GM23248 (cell line): ENCODE measurements around the gene LMOD2. TPM values are rescaled to one million over a fixed set of nuclear protein-coding genes. Genes with fewer than 3 reads are reported as not detected.
A peak's percentile ranks its signal among the peaks of the same experiment; 100 is the strongest.
"Not testable (repeated sequence)": the region's sequence is repeated elsewhere in the genome, so short reads cannot be mapped to it uniquely, and the experiment has no call there.

Source experiments
- DNase-seq: peaks from one replicate; pipeline ENCODE4 v3.0.0-alpha.2; 2015
- H2AFZ ChIP-seq: fragments of 200-600 bp; sonication (generic); 2 replicates; pipeline ENCODE4 v1.6.1; 2016; ENCODE audit warnings: antibody characterized with exemption
- H3F3A ChIP-seq: fragments of 200-600 bp; sonication (generic); 2 replicates; pipeline ENCODE4 v1.6.1; 2016; ENCODE audit warnings: mild to moderate bottlenecking, antibody characterized with exemption, mixed run types; ENCODE audit not compliant: insufficient read depth
- H3K27ac ChIP-seq: fragments of 200-600 bp; sonication (generic); 2 replicates; pipeline ENCODE4 v1.5.1; 2016; ENCODE audit warnings: mild to moderate bottlenecking
- H3K27me3 ChIP-seq: fragments of 200-600 bp; sonication (generic); replicated peaks from 2 replicates; pipeline ENCODE4 v1.6.1; 2016; ENCODE audit warnings: mild to moderate bottlenecking; ENCODE audit not compliant: insufficient read depth
- H3K36me3 ChIP-seq: fragments of 200-600 bp; sonication (generic); 2 replicates; pipeline ENCODE4 v1.6.1; 2016; ENCODE audit warnings: low read depth, mild to moderate bottlenecking
- H3K4me1 ChIP-seq: fragments of 200-600 bp; sonication (generic); 2 replicates; pipeline ENCODE4 v1.6.1; 2016; ENCODE audit warnings: mild to moderate bottlenecking; ENCODE audit not compliant: insufficient read depth
- H3K4me2 ChIP-seq: fragments of 200-600 bp; sonication (generic); one replicate; pipeline ENCODE4 v1.6.1; 2016; ENCODE audit warnings: mild to moderate bottlenecking; ENCODE audit not compliant: unreplicated experiment
- H3K4me3 ChIP-seq: fragments of 200-600 bp; sonication (generic); 2 replicates; pipeline ENCODE4 v1.5.1; 2016; ENCODE audit warnings: mild to moderate bottlenecking
- H3K79me2 ChIP-seq: fragments of 200-600 bp; sonication (generic); 2 replicates; pipeline ENCODE4 v1.6.1; 2016; ENCODE audit warnings: mild to moderate bottlenecking; ENCODE audit not compliant: insufficient read depth
- H3K9ac ChIP-seq: fragments of 200-600 bp; sonication (generic); 2 replicates; pipeline ENCODE4 v1.6.1; 2016; ENCODE audit warnings: mild to moderate bottlenecking
- H3K9me2 ChIP-seq: fragments of 200-600 bp; sonication (generic); 2 replicates; pipeline ENCODE4 v1.6.1; 2016; ENCODE audit warnings: mixed run types, mild to moderate bottlenecking, moderate library complexity; ENCODE audit not compliant: insufficient read depth
- H3K9me3 ChIP-seq: fragments of 200-600 bp; sonication (generic); one replicate; pipeline ENCODE4 v1.6.1; 2017; ENCODE audit warnings: low read depth
- H4K20me1 ChIP-seq: fragments of 200-600 bp; sonication (generic); 2 replicates; pipeline ENCODE4 v1.6.0; 2016; ENCODE audit not compliant: insufficient read depth
- EZH2 ChIP-seq: fragments of 200-600 bp; sonication (generic); IDR thresholded peaks from 2 replicates; pipeline ENCODE4 v1.6.1; 2018; ENCODE audit warnings: antibody characterized with exemption, mild to moderate bottlenecking; ENCODE audit not compliant: insufficient read depth, poor library complexity, severe bottlenecking
- EZH2phosphoT487 ChIP-seq: fragments of 200-600 bp; sonication (generic); IDR thresholded peaks from 2 replicates; pipeline ENCODE4 v1.6.1; 2018; ENCODE audit warnings: antibody characterized with exemption, moderate library complexity, mild to moderate bottlenecking, low read depth; ENCODE audit not compliant: insufficient read depth
- WGBS, 2 experiments: methylation state at CpG; one replicate each; pipeline ENCODE4 v1.1.6; 2015 to 2017; ENCODE audit warnings: low lambda C conversion rate in 2 of 2, low coverage in 1 of 2; ENCODE audit errors: missing lambda C conversion rate in 2 of 2; 5-methylcytosine and 5-hydroxymethylcytosine counted together
- in situ Hi-C: fragments of 300-500 bp; cut with MboI; formaldehyde crosslinking; loops from 2 replicates; pipeline ENCODE4 v1.15.0; 2020
- polyA plus RNA-seq: library from polyadenylated mRNA; unstranded; fragments of >200 nt; fragmentation: Nextera tagmentation; extraction: Ambion mirVana; gene quantifications from 2 replicates; pipeline ENCODE4 v1.2.1, GENCODE V29; 2016
- total RNA-seq: library from RNA; depleted of rRNA; stranded (reverse); fragments of >200 nt; shearing (Covaris generic); gene quantifications from 2 replicates; pipeline ENCODE4 v1.2.3, GENCODE V29; 2014

LMOD2 gene
- total and polyA plus RNA-seq, 2 experiments from 2014 or later, result not detected

DNA sequence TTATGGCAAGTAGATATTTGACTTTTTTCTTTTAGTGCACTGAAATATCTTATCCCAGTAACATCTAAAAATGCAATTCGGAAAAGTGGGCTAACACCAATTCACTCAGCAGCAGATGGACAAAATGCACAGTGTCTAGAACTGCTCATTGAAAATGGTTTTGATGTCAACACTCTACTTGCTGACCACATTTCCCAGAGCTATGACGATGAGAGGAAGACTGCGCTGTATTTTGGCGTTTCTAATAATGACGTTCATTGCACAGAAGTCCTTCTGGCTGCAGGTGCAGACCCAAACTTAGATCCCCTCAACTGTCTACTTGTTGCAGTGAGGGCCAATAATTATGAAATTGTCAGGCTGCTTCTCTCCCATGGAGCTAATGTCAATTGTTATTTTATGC is 26.8 kb upstream of the LMOD2 start:
- no peaks in the 10 kb centered on the region for H3K27me3 ChIP-seq
- no peak for DNase-seq
- H3K9ac ChIP-seq, result no peak overlapping the region
- TF ChIP-seq EZH2phosphoT487, result no peak
- no peak for TF ChIP-seq EZH2
- no peaks in the 10 kb centered on the region for H3K9me3 ChIP-seq
- no peaks in the 10 kb centered on the region for H3K79me2 ChIP-seq
- H3K9me2 ChIP-seq, result no peaks in the 10 kb centered on the region
- H3K4me3 ChIP-seq, result no peak overlapping the region
- no peak overlapping the region for H2AFZ ChIP-seq
- H3K36me3 ChIP-seq, result no peaks in the 10 kb centered on the region
- peaks cover 11% of the 10 kb centered on the region for H3K4me1 ChIP-seq
- WGBS, 2 experiments, result 84 to 86% methylated on average over 5 of the region's 5 CpGs
- H3F3A ChIP-seq, result peaks cover 6% of the 10 kb centered on the region; the same call in 1 of the 2 replicates
- in situ Hi-C loops, result no loop called here
- no peak overlapping the region for H3K27ac ChIP-seq
- H3K4me2 ChIP-seq, result no peak overlapping the region
- no peaks in the 10 kb centered on the region for H4K20me1 ChIP-seq

- H3K4me1 ChIP-seq, result peaks cover 16% of the 10 kb centered on the region
- no peaks in the 10 kb centered on the region for H3K36me3 ChIP-seq
- DNase-seq, result no peak
- 2 to 4% methylated on average over 1 of the region's 1 CpG for WGBS, 2 experiments
- H3K9me3 ChIP-seq, result no peaks in the 10 kb centered on the region
- no peak for TF ChIP-seq EZH2phosphoT487
- TF ChIP-seq EZH2, result no peak
- no peak overlapping the region for H3K9ac ChIP-seq
- H3K27me3 ChIP-seq, result no peaks in the 10 kb centered on the region
- no peak overlapping the region for H2AFZ ChIP-seq
- no peak overlapping the region for H3K27ac ChIP-seq
- H3K9me2 ChIP-seq, result no peaks in the 10 kb centered on the region
- in situ Hi-C loops, result no loop called here
- H3K4me3 ChIP-seq, result no peak overlapping the region
- H3K79me2 ChIP-seq, result no peaks in the 10 kb centered on the region
- H4K20me1 ChIP-seq, result no peaks in the 10 kb centered on the region
- H3K4me2 ChIP-seq, result no peak overlapping the region
- peaks cover 10% of the 10 kb centered on the region; the same call in 1 of the 2 replicates for H3F3A ChIP-seq
Measured at GRCh38 chr7:123629281-123629680, 26.4 kb upstream of the LMOD2 start.

DNA sequence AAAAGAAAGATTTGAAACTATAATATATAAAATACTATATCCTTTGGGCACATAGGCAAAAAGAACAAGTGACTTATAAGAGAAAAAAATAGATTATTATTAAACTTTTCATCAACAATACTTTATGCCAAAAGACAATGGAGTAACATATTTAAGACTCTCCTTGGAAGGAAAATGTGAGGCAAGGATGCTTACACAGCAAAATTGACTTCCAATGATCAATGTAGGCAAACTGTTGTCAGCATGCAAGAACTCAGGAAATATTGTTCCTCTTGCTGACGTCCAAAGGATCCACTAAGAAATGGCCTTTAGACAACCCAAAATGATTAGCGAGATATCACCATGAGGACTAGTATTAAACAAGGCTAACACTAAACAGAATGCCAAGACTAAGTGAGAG is 22.9 kb upstream of the LMOD2 start:
- H3F3A ChIP-seq, result peaks cover 10% of the 10 kb centered on the region; the same call in 1 of the 2 replicates
- H3K79me2 ChIP-seq, result no peaks in the 10 kb centered on the region
- H2AFZ ChIP-seq, result no peak overlapping the region
- no peaks in the 10 kb centered on the region for H4K20me1 ChIP-seq
- H3K27ac ChIP-seq, result no peak overlapping the region
- no peaks in the 10 kb centered on the region for H3K9me3 ChIP-seq
- WGBS, 2 experiments, result 32 to 65% methylated on average over 2 of the region's 2 CpGs
- no peaks in the 10 kb centered on the region for H3K27me3 ChIP-seq
- in situ Hi-C loops, result loop anchor here (10.0 kb wide), 1 partner anchor 232 kb away; no protein-coding TSS in a partner anchor
- no peak overlapping the region for H3K4me2 ChIP-seq
- H3K9me2 ChIP-seq, result no peaks in the 10 kb centered on the region
- peaks cover 17% of the 10 kb centered on the region for H3K4me1 ChIP-seq
- no peak overlapping the region for H3K4me3 ChIP-seq
- H3K9ac ChIP-seq, result no peak overlapping the region
- TF ChIP-seq EZH2 (no peak), EZH2phosphoT487 (no peak)
- no peaks in the 10 kb centered on the region for H3K36me3 ChIP-seq
- no peak for DNase-seq

DNA sequence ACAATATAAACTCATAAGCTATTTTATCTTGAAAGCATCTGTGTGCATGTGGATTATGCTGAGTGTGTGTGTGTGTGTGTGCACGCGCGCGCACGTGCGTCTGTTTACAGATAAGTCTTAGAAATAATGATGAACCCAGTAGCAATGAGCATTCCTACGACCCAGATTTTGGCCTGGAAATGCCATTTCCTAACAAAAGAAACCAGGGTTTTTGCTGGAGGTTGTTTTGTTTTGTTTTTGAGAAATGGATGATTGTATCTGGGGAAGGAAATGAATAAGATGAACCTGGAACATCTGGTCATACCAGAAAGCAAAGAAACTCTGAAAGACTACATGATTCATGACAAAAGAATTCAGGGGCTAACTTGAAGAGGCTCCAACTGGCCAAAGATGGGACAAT is 22.1 kb upstream of the LMOD2 start:
- no peaks in the 10 kb centered on the region for H4K20me1 ChIP-seq
- no peak overlapping the region for H2AFZ ChIP-seq
- H3K9me3 ChIP-seq, result no peaks in the 10 kb centered on the region
- H3K4me3 ChIP-seq, result no peak overlapping the region
- H3K4me2 ChIP-seq, result peak overlapping the region; percentile 33
- no peaks in the 10 kb centered on the region for H3K79me2 ChIP-seq
- H3K27me3 ChIP-seq, result no peaks in the 10 kb centered on the region
- in situ Hi-C loops, result loop anchor here (10.0 kb wide), 1 partner anchor 231 kb away; no protein-coding TSS in a partner anchor
- no peaks in the 10 kb centered on the region for H3K9me2 ChIP-seq
- peaks cover 17% of the 10 kb centered on the region for H3K4me1 ChIP-seq
- peak; percentile 77 for DNase-seq
- no peak overlapping the region for H3K9ac ChIP-seq
- WGBS, 2 experiments, result 44 to 45% methylated on average over 7 of the region's 7 CpGs
- no peaks in the 10 kb centered on the region for H3K36me3 ChIP-seq
- TF ChIP-seq EZH2phosphoT487, result no peak
- TF ChIP-seq EZH2, result no peak
- H3K27ac ChIP-seq, result peak overlapping the region; percentile 16; the same call in 1 of the 2 replicates
- peaks cover 10% of the 10 kb centered on the region; the same call in 1 of the 2 replicates for H3F3A ChIP-seq

- H2AFZ ChIP-seq, H3K9me2 ChIP-seq, H3K36me3 ChIP-seq, H4K20me1 ChIP-seq, H3K27me3 ChIP-seq, H3K9me3 ChIP-seq, H3K79me2 ChIP-seq, H3K9ac ChIP-seq, DNase-seq, H3K4me3 ChIP-seq: not testable (repeated sequence)
- 0 out of 2 replicates have a peak overlapping the region, but pooled peaks have one; percentile 16 for H3K27ac ChIP-seq
- H3K4me1 ChIP-seq, result peaks cover 17% of the 10 kb centered on the region
- peaks cover 10% of the 10 kb centered on the region; the same call in 1 of the 2 replicates for H3F3A ChIP-seq
- in situ Hi-C loops, result loop anchor here (10.0 kb wide), 1 partner anchor 231 kb away; no protein-coding TSS in a partner anchor
- peak overlapping the region; percentile 33 for H3K4me2 ChIP-seq
- WGBS, 2 experiments, result 71 to 84% methylated on average over 2 of the region's 2 CpGs
Measured at GRCh38 chr7:123634011-123634573, 21.6 kb upstream of the LMOD2 start.
